ENCODE results near the gene NUAK2. TPM values are rescaled to one million over a fixed set of nuclear protein-coding genes. Genes with fewer than 3 reads are reported as not detected.
"Not testable (repeated sequence)": the region's sequence is repeated elsewhere in the genome, so short reads cannot be mapped to it uniquely, and the experiment has no call there.

NUAK2 gene
- total RNA-seq, 1 donor from 2014 or later, result 0.75 TPM

DNA sequence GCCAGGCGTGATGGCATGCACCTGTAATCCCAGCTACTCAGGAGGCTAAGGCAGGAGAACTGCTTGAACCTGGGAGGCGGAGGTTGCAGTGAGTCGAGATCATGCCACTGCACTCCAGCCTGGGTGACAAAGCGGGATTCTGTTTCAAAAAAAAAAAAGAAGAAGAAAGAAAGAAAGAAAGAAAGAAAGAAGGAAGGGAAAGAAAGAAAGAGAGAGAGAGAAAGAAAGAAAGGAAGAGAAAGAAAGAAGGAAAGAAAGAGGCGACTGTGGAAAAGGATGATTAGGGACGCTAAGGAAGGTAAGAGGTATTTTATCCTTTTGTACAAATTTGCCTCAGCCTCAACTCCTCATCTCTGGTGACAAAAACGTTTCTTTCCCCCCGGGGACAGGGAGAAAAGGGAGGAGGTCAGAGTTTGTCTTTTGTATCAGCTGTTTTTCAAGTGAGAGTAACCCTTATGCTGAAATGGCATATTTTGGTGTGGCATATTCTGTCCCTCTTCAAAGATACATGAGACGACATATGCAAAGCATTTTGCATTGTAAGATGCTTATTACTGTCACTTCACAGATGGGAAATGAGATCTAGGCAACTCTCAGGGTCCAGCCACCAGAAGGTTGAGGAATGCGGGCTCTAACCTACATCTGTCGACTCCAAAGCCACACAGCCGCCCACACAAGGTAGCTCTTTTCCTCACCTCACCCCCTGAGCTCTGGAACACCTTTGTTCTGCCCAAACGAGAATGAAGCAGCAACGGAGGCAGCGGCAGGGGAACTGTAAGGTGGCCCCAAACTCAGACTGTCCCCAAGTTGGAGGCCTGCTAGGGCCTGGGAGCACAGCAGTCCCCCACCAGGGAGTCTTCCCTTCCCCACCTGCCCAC is 38.0 kb downstream of the NUAK2 start:
- no peak for DNase-seq (ENCODE audit: low spot score)
- intact Hi-C loops (cut with DNase I), result no loop called here

DNA sequence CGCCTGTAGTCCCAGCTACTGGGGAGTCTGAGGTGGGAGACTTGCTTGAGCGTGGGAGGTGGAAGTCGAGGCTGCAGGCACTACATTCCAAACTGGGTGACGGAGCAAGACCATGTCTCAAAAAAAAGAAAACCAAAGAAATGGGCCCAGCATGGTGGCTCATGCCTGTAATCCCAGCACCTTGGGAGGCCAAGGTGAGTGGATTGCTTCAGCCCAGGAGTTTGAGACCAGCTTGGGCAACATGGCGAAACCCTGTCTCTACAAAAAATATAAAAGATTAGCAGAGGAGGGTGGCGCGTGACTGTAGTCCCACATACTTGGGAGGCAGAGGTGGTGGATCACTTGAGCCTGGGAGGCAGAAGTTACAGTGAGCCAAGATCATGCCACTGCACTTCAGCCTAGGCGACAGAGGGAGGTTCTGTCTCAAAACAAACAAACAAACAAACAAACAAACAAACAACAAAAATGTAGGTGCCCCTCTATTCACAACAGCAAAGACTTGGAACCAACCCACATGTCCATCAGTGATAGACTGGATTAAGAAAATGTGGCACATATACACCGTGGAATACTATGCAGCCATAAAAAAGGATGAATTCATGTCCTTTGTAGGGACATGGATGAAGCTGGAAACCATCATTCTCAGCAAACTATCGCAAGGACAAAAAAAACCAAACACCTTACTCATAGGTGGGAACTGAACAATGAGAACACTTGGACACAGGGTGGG is 40.7 kb downstream of the NUAK2 start:
- intact Hi-C loops (cut with DNase I); DNase-seq (ENCODE audit: low spot score): not testable (repeated sequence)

- intact Hi-C loops (cut with DNase I), result no loop called here
Observed at GRCh38 chr1:205279986-205280385, 41.6 kb downstream of the NUAK2 start.

DNA sequence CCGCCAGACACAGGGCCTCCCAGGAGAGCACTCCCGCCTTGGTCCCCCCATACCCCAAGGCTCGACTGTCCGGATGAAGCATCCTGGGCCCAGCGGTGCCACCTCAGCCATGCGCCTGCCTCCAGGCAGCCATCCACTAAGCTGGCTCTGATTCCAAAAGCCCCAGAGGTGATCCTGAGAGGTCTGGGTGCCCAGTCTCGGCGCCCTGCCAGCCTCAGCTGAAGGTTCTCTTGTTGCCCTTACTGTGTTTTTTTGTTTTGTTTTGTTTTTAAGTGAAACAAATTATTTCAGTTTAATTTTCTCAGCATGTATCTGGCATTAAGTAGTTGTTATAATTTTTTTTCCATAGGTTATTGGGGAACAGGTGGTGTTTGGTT is 44.9 kb downstream of the NUAK2 start:
- intact Hi-C loops (cut with DNase I), result no loop called here
- DNase-seq (ENCODE audit: low spot score), result no peak

More at GRCh38 chr1:205279986-205280385, 41.6 kb downstream of the NUAK2 start:
- no peak for DNase-seq (ENCODE audit: low spot score)

GRCh38 chr1:205275916-205276688 is 45.4 kb downstream of the NUAK2 start:
- intact Hi-C loops (cut with DNase I), result no loop called here
- DNase-seq (ENCODE audit: low spot score), result no peak

DNA sequence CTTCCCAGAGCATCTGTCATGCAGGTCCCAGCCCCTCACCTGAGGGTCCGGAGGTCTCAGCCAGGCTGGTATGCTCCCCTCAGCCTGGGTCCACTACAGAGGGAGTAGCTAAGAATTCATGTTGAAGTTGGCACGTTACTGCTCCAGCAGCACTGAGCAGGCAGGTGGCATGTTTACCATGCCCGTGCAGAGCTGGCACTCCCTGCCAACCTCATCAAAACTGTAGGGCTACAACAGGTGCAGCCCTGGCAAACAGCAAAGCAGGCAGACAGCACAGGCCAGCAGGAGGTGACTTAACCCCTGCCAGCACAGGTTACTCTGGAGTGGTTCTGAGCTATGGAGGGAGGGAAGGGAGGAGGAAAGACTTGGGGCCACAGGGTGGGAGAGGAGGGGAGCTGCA is 46.4 kb downstream of the NUAK2 start:
- no peak for DNase-seq (ENCODE audit: low spot score)
- intact Hi-C loops (cut with DNase I), result no loop called here

DNA sequence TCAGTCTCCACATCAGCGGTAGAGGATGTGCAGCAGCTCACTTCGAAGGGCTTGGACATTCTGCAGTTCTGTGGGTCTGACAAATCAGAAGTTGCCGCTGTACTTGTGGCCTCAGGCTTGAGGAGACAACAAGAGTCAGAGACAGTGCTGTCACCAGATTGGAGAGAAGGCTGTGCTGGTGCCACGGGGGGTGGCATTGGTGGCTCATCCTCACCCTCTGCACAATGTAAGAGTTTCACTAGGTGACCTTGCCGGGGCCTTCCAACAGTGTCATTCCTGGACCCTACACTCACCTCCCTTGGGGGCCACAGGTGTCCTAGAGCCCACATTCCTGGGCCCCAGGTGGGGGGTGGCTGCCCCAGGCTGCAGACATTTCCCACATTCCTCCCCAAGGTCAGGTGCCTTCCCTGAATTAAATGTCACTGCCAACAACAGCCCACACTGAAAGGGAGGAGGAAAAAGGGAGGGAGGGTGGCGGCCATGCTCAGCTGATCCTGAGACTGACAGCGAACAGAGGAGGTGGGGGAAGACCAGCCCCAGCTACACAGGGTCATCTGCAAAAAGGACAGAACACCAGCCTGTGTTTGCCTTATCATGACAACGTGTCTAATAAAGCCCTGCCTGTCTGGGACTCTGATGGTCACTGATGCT is 47.4 kb downstream of the NUAK2 start:
- intact Hi-C loops (cut with DNase I), result no loop called here
- DNase-seq (ENCODE audit: low spot score), result no peak

DNA sequence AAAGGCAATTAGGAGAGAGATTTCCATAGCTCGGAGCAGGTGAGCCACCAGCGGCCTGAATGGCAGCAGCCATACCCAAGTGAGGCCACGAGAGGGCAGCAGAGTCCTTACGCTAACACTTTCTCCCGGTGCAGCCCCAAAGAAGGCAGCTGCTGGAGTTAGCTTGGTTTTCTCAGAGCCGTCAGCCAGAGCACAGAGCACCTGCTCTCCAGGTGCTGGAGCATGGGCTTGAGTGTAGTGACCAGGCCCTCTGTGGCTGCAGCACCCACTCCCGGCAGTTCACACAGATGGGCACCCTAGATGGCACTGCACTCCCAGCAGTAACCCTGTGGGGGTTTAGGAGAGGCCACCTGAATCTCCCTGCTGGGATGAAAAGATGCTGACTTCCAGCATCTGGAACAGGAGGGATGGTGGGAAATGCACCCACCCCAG is 48.0 kb downstream of the NUAK2 start:
- intact Hi-C loops (cut with DNase I), result loop anchor here (1.0 kb wide), 1 partner anchor 51 kb away; no protein-coding TSS in a partner anchor
- peak; percentile 91 for DNase-seq (ENCODE audit: low spot score)

DNA sequence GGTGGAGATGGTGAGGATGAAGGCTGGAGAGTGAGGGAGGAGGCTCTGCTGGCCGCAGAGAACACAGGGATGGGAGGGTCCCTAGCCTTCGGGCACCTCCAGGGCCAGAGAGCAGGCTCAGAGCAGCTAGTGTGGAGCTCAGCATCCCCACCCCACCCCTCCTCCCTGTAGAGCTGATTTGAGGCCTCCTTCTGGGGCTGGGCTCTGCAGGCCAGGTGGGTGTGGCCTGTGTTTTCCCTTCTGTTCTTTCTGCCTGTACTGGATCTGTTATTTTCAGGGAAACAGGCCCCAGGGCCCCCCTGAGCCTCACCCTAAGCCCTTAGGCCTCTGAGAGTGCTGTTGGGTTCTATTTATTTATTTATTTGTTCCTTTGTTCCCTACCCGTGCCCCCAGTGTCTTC is 49.0 kb downstream of the NUAK2 start:
- intact Hi-C loops (cut with DNase I), result no loop called here
- DNase-seq (ENCODE audit: low spot score), result no peak

- intact Hi-C loops (cut with DNase I), result no loop called here
- no peak for DNase-seq (ENCODE audit: low spot score)
Observed at GRCh38 chr1:205271745-205272144, 49.8 kb downstream of the NUAK2 start.

- intact Hi-C loops (cut with DNase I), result no loop called here
- no peak for DNase-seq (ENCODE audit: low spot score)
Observed at GRCh38 chr1:205271277-205271676, 50.3 kb downstream of the NUAK2 start.

- intact Hi-C loops (cut with DNase I), result no loop called here
- no peak for DNase-seq (ENCODE audit: low spot score)
Observed at GRCh38 chr1:205270764-205271163, 50.8 kb downstream of the NUAK2 start.

GRCh38 chr1:205270271-205270670 is 51.3 kb downstream of the NUAK2 start:
- DNase-seq (ENCODE audit: low spot score), result no peak
- intact Hi-C loops (cut with DNase I), result no loop called here

DNA sequence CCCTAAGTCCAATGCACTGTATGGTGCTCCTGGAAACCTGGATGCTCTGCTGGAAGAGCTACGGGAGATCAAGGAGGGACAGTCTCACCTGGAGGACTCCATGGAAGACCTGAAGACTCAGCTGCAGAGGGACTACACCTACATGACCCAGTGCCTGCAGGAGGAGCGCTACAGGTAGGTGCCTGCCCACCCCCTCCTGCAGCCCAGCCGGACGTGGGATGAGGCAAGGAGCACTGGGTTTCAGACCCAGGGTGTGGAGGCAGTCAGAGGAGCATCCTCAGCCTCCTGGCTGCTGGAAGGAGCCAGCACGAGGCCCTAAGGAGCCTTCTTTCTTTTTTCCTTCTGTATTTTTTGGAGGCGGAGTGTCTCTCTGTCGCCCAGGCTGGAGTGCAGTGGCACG is 51.8 kb downstream of the NUAK2 start:
- intact Hi-C loops (cut with DNase I), result no loop called here
- no peak for DNase-seq (ENCODE audit: low spot score)

GRCh38 chr1:205268846-205269680 is 52.5 kb downstream of the NUAK2 start:
- intact Hi-C loops (cut with DNase I), result no loop called here
- no peak for DNase-seq (ENCODE audit: low spot score)

DNA sequence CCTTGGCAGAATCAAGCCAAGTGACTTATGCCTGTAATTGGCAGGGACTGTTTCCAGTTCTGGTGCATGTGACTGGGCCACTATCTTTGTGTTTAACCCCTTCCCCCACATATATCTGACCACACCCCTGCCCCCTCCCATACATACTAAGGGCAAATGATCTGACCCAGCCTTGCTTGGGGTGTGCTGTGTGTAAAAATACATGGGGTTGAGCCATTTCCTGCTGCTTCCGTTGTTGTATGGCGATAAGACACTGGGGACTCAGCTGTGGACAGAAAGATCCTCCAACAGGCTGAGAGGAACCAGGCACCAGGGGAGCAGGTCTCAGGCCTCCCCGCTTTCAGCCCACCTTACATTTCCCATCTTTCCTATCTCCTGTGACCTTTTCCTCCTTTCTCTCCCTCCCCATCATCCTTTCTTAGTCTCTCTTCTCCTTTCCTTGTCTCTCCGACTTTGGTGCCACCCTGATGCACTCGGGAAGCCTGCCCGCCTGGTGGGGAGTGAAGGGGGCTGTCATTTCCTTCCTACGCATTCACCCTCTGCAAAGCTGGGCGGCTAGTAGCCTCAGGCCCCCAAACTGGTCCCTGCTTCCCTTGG is 54.1 kb downstream of the NUAK2 start:
- DNase-seq (ENCODE audit: low spot score), result no peak
- intact Hi-C loops (cut with DNase I), result no loop called here

- intact Hi-C loops (cut with DNase I), result no loop called here
Observed at GRCh38 chr1:205266611-205267305, 54.8 kb downstream of the NUAK2 start.

More at GRCh38 chr1:205266611-205267305, 54.8 kb downstream of the NUAK2 start:
- DNase-seq (ENCODE audit: low spot score), result no peak
